H9 (cell line): ENCODE measurements around the gene C17orf107. TPM values are rescaled to one million over a fixed set of nuclear protein-coding genes. Genes with fewer than 3 reads are reported as not detected.

Experiments
- DNase-seq: peaks from one replicate; pipeline ENCODE4 v3.0.0-alpha.2; 2017
- H2AFZ ChIP-seq: one replicate; pipeline ENCODE4 v1.6.1; 2013; ENCODE audit warnings: mild to moderate bottlenecking, low read length, control low read depth, moderate library complexity
- H2AK5ac ChIP-seq: 2 replicates; pipeline ENCODE4 v1.6.1; 2013; ENCODE audit warnings: low read length, control low read depth, mixed read lengths; ENCODE audit not compliant: insufficient read length
- H2BK120ac ChIP-seq: one replicate; pipeline ENCODE4 v1.6.1; 2013; ENCODE audit warnings: low read depth, mild to moderate bottlenecking, low read length, control low read depth, inconsistent platforms; ENCODE audit not compliant: poor library complexity, severe bottlenecking
- H2BK12ac ChIP-seq: 2 replicates; pipeline ENCODE4 v1.6.1; 2013; ENCODE audit warnings: low read length, control low read depth, mixed read lengths, low read depth; ENCODE audit not compliant: insufficient read length
- H2BK15ac ChIP-seq: 2 replicates; pipeline ENCODE4 v1.6.1; 2013; ENCODE audit warnings: low read depth, low read length, control low read depth
- H2BK20ac ChIP-seq: one replicate; pipeline ENCODE4 v1.6.1; 2013; ENCODE audit warnings: low read depth, mild to moderate bottlenecking, low read length, control low read depth, inconsistent platforms; ENCODE audit not compliant: poor library complexity, severe bottlenecking
- H2BK5ac ChIP-seq: 2 replicates; pipeline ENCODE4 v1.6.1; 2013; ENCODE audit warnings: low read length, control low read depth, mixed read lengths; ENCODE audit not compliant: insufficient read length
- H3K14ac ChIP-seq: 2 replicates; pipeline ENCODE4 v1.6.1; 2013; ENCODE audit warnings: low read length, control low read depth; ENCODE audit not compliant: insufficient read depth
- H3K18ac ChIP-seq: 2 replicates; pipeline ENCODE4 v1.6.1; 2013; ENCODE audit warnings: low read depth, mild to moderate bottlenecking, mixed read lengths, low read length, control low read depth; ENCODE audit not compliant: insufficient read length
- H3K23ac ChIP-seq: 2 replicates; pipeline ENCODE4 v1.6.1; 2013; ENCODE audit warnings: low read length, control low read depth, mixed read lengths, low read depth; ENCODE audit not compliant: insufficient read length
- H3K23me2 ChIP-seq: 2 replicates; pipeline ENCODE4 v1.6.1; 2013; ENCODE audit warnings: low read depth, mild to moderate bottlenecking, mixed read lengths, low read length, control low read depth; ENCODE audit not compliant: insufficient read length, poor library complexity, severe bottlenecking
- H3K27ac ChIP-seq: 2 replicates; pipeline ENCODE4 v1.5.1; 2013; ENCODE audit warnings: low read length, control low read depth, mixed read lengths, low read depth; ENCODE audit not compliant: insufficient read length
- H3K27me3 ChIP-seq: 2 replicates; pipeline ENCODE4 v1.6.1; 2013; ENCODE audit warnings: low read length, control low read depth, inconsistent platforms; ENCODE audit not compliant: insufficient read depth
- H3K4ac ChIP-seq: 2 replicates; pipeline ENCODE4 v1.6.1; 2013; ENCODE audit warnings: low read depth, mild to moderate bottlenecking, control low read depth, inconsistent platforms, low read length, moderate library complexity
- H3K4me1 ChIP-seq: 2 replicates; pipeline ENCODE4 v1.6.1; 2013; ENCODE audit warnings: low read length, control low read depth, inconsistent platforms; ENCODE audit not compliant: insufficient read depth
- H3K4me2 ChIP-seq: 2 replicates; pipeline ENCODE4 v1.6.1; 2013; ENCODE audit warnings: low read length, control low read depth, mixed read lengths; ENCODE audit not compliant: insufficient read length, insufficient read depth
- H3K56ac ChIP-seq: 2 replicates; pipeline ENCODE4 v1.6.1; 2013; ENCODE audit warnings: low read depth, mild to moderate bottlenecking, mixed read lengths, low read length, control low read depth; ENCODE audit not compliant: insufficient read length
- H3K79me1 ChIP-seq: 2 replicates; pipeline ENCODE4 v1.6.1; 2013; ENCODE audit warnings: low read depth, mild to moderate bottlenecking, moderate library complexity, low read length, control low read depth, inconsistent platforms; ENCODE audit not compliant: insufficient read depth, poor library complexity, severe bottlenecking
- H3K79me2 ChIP-seq: 2 replicates; pipeline ENCODE4 v1.6.1; 2013; ENCODE audit warnings: low read length, control low read depth, inconsistent platforms; ENCODE audit not compliant: insufficient read depth
- H3K9ac ChIP-seq: 2 replicates; pipeline ENCODE4 v1.6.1; 2013; ENCODE audit warnings: low read length, control low read depth, mixed read lengths; ENCODE audit not compliant: insufficient read length; ENCODE audit errors: extremely low read depth
- H3K9me3 ChIP-seq: one replicate; pipeline ENCODE4 v1.6.1; 2013; ENCODE audit warnings: low read depth, low read length, inconsistent platforms; ENCODE audit not compliant: control insufficient read depth
- H3T11ph ChIP-seq: one replicate; pipeline ENCODE4 v1.6.1; 2013; ENCODE audit warnings: mild to moderate bottlenecking, low read length, control low read depth, inconsistent platforms
- H4K20me1 ChIP-seq: one replicate; pipeline ENCODE4 v1.6.1; 2013; ENCODE audit not compliant: control insufficient read depth, insufficient read length, insufficient read depth
- H4K5ac ChIP-seq: 2 replicates; pipeline ENCODE4 v1.6.1; 2013; ENCODE audit warnings: low read depth, mild to moderate bottlenecking, mixed read lengths, low read length, control low read depth; ENCODE audit not compliant: insufficient read length
- H4K8ac ChIP-seq: replicated peaks from 2 replicates; pipeline ENCODE4 v1.6.1; 2013; ENCODE audit warnings: low read length, control low read depth, mixed read lengths, low read depth; ENCODE audit not compliant: insufficient read length
- H4K91ac ChIP-seq: 2 replicates; pipeline ENCODE4 v1.6.1; 2013; ENCODE audit warnings: low read depth, mild to moderate bottlenecking, moderate library complexity, mixed read lengths, low read length, control low read depth; ENCODE audit not compliant: insufficient read length
- H3K27ac Mint-ChIP-seq, 3 experiments: 2 replicates in 2 of 3; 3 replicates in 1 of 3; pipeline ENCODE4 v1.8.0; 2020 to 2021; ENCODE audit warnings: mixed read lengths in 3 of 3, mild to moderate bottlenecking in 1 of 3, moderate library complexity in 1 of 3
- H3K27me3 Mint-ChIP-seq: 2 replicates; pipeline ENCODE4 v1.8.0; 2021; ENCODE audit warnings: low read depth, mild to moderate bottlenecking, moderate library complexity, mixed read lengths
- H3K36me3 Mint-ChIP-seq, 3 experiments: 2 replicates in 2 of 3; 3 replicates in 1 of 3; pipeline ENCODE4 v1.8.0; 2020 to 2021; ENCODE audit warnings: low read depth in 3 of 3, mixed read lengths in 3 of 3; ENCODE audit not compliant: insufficient read depth in 1 of 3
- H3K4me1 Mint-ChIP-seq, 2 experiments: 2 replicates each; pipeline ENCODE4 v1.8.0; 2020; ENCODE audit warnings: mixed read lengths in 2 of 2
- H3K4me3 Mint-ChIP-seq, 2 experiments: 2 replicates in 1 of 2; 3 replicates in 1 of 2; pipeline ENCODE4 v1.8.0; 2020 to 2021; ENCODE audit warnings: mild to moderate bottlenecking in 2 of 2, mixed read lengths in 2 of 2, moderate library complexity in 1 of 2
- H3K9me3 Mint-ChIP-seq, 2 experiments: 2 replicates in 1 of 2; 3 replicates in 1 of 2; pipeline ENCODE4 v1.8.0; 2020; ENCODE audit warnings: mild to moderate bottlenecking in 2 of 2, mixed read lengths in 2 of 2, moderate library complexity in 1 of 2
- WGBS: extraction: QIAGEN DNeasy Blood & Tissue Kit; methylation state at CpG from one replicate; pipeline ENCODE4 v1.1.7; 2013; ENCODE audit warnings: missing lambda C conversion rate, low lambda C conversion rate, mixed read lengths; ENCODE audit not compliant: insufficient read length; ENCODE audit errors: extremely low coverage; 5-methylcytosine and 5-hydroxymethylcytosine counted together
- total RNA-seq: library from RNA; stranded (reverse); gene quantifications from 2 replicates; pipeline ENCODE4 v1.2.1, GENCODE V29; 2021
- TF ChIP-seq, protein P1 (sequence below): fragments of 200-600 bp; sonication (generic); conservative IDR thresholded peaks from 3 replicates; pipeline ENCODE4 v1.8.0; 2021; ENCODE audit warnings: antibody characterized with exemption, mild to moderate bottlenecking

The C17orf107 gene
- total RNA-seq, 1 experiment from 2014 or later = 4.4 TPM

DNA sequence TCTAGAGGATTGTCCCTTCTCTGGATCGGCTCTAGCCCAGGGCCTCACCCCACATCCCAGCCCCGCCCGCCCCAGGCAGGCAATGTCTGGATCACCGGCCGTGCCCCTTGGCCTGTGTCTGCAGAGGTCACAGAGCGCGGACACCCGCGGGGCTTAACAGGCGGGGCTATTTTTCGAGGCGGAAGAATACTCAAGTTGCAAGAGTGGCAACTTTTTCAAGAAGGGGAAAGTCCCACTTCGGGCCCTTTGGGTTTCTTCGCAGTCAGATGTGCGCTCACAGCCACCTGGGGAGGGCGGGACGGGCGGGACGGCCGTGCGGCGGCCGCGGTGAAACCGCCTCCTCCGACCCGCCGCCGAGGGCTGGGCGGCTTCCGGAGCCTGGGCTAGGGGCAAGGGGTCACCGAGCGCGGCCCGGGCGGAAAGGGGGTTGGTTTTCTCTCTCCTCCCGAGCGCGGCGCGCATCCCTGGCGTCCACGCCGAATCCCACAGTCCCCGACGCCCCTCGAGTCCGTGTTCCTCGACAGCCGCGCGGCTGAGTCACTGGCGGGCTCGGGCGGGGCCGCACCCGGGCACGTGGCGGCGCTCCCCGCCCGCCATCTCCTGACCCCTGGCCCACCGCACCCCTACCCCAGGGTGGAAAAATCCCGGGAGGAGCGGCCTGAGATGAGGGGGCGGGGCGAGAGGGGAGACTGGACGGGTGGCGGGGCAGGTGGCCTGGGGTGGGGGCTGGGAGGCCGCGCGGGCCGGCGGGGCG is 50.2 kb downstream of the C17orf107 start:
- H3K27ac ChIP-seq = peak overlapping the region; percentile 78
- H3K56ac ChIP-seq = no peak overlapping the region
- H3K27me3 Mint-ChIP-seq = peaks cover 5% of the 10 kb centered on the region
- H3K36me3 Mint-ChIP-seq = peaks cover 20 to 30% (median 26%) of the 10 kb centered on the region in 3 experiments
- no peak overlapping the region for H3T11ph ChIP-seq
- no peak overlapping the region for H2BK15ac ChIP-seq
- no peak overlapping the region for H2BK12ac ChIP-seq
- H2BK120ac ChIP-seq = no peak overlapping the region
- no peak overlapping the region for H2BK20ac ChIP-seq
- H4K5ac ChIP-seq = no peak overlapping the region
- TF ChIP-seq, protein P1, sequence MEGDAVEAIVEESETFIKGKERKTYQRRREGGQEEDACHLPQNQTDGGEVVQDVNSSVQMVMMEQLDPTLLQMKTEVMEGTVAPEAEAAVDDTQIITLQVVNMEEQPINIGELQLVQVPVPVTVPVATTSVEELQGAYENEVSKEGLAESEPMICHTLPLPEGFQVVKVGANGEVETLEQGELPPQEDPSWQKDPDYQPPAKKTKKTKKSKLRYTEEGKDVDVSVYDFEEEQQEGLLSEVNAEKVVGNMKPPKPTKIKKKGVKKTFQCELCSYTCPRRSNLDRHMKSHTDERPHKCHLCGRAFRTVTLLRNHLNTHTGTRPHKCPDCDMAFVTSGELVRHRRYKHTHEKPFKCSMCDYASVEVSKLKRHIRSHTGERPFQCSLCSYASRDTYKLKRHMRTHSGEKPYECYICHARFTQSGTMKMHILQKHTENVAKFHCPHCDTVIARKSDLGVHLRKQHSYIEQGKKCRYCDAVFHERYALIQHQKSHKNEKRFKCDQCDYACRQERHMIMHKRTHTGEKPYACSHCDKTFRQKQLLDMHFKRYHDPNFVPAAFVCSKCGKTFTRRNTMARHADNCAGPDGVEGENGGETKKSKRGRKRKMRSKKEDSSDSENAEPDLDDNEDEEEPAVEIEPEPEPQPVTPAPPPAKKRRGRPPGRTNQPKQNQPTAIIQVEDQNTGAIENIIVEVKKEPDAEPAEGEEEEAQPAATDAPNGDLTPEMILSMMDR = no peak
- H3K14ac ChIP-seq = peak overlapping the region; percentile 97
- peak overlapping the region; percentile 95 for H3K18ac ChIP-seq
- H3K79me1 ChIP-seq = peaks cover 4% of the 10 kb centered on the region
- H3K4ac ChIP-seq = no peak overlapping the region
- H3K23me2 ChIP-seq = peaks cover 23% of the 10 kb centered on the region
- H3K4me1 ChIP-seq = peaks cover 4% of the 10 kb centered on the region; the same call in 1 of the 2 replicates
- no peak overlapping the region for H2AFZ ChIP-seq
- no peaks in the 10 kb centered on the region for H3K27me3 ChIP-seq
- peak; percentile 84 for DNase-seq
- H4K91ac ChIP-seq = no peak overlapping the region
- peaks cover 44 to 45% of the 10 kb centered on the region in 2 experiments for H3K4me1 Mint-ChIP-seq
- peak overlapping the region; percentile 82 to 95 for H3K4me3 Mint-ChIP-seq
- H3K79me2 ChIP-seq = peaks cover 13% of the 10 kb centered on the region; the same call in 1 of the 2 replicates
- H3K9me3 ChIP-seq = no peaks in the 10 kb centered on the region
- H2AK5ac ChIP-seq = no peak overlapping the region
- peak overlapping the region; percentile 72 for H3K4me2 ChIP-seq
- H4K8ac ChIP-seq = no peak overlapping the region
- H3K23ac ChIP-seq = no peak overlapping the region
- no peak overlapping the region for H2BK5ac ChIP-seq
- H3K9ac ChIP-seq = peak overlapping the region; percentile 70
- WGBS = no CpG with 5 or more reads among the region's 75 CpGs
- H3K27ac Mint-ChIP-seq = peak overlapping the region; percentile 90 to 92 (median 91); a peak in 6 of 7 replicates
- H3K9me3 Mint-ChIP-seq = peaks cover 0 to 2% of the 10 kb centered on the region in 2 experiments; a peak in 2 of 5 replicates
- no peaks in the 10 kb centered on the region for H4K20me1 ChIP-seq
